WTC11 (cell line): ENCODE measurements around the gene STUB1. TPM values are rescaled to one million over a fixed set of nuclear protein-coding genes. Genes with fewer than 3 reads are reported as not detected.
A peak's percentile ranks its signal among the peaks of the same experiment; 100 is the strongest.

Experiments used
- ATAC-seq: fragments of 200-7000 bp; cut with Tn5 transposase; 2 replicates; pipeline ENCODE4 v1.10.0; 2021; ENCODE audit warnings: mild to moderate bottlenecking, moderate library complexity
- CTCF ChIA-PET: fragments of 300-600 bp; sonication (Branson Sonifier 250); formaldehyde crosslinking; loops from one replicate; lab custom pipeline; 2021; ENCODE audit warnings: antibody characterized with exemption; lab: Charles Lee
- POLR2A ChIA-PET: fragments of 350-600 bp; sonication (Branson Sonifier 250); formaldehyde crosslinking; loops from one replicate; lab custom pipeline; 2021; ENCODE audit warnings: antibody characterized with exemption; lab: Charles Lee
- DNase-seq: peaks from one replicate; pipeline ENCODE4 v3.0.0; 2021; ENCODE audit warnings: low spot score
- H3K27ac Mint-ChIP-seq: 2 replicates; pipeline ENCODE4 v1.8.0; 2021; ENCODE audit warnings: mixed read lengths
- H3K27me3 Mint-ChIP-seq: 2 replicates; pipeline ENCODE4 v1.8.0; 2021; ENCODE audit warnings: low read depth, mild to moderate bottlenecking, moderate library complexity, mixed read lengths
- H3K36me3 Mint-ChIP-seq: 2 replicates; pipeline ENCODE4 v1.8.0; 2021; ENCODE audit warnings: mixed read lengths
- H3K4me1 Mint-ChIP-seq: 2 replicates; pipeline ENCODE4 v1.8.0; 2022; ENCODE audit warnings: mixed read lengths
- H3K4me3 Mint-ChIP-seq: 2 replicates; pipeline ENCODE4 v1.8.0; 2021; ENCODE audit warnings: mild to moderate bottlenecking, moderate library complexity, mixed read lengths
- H3K9me3 Mint-ChIP-seq: 2 replicates; pipeline ENCODE4 v1.8.0; 2021; ENCODE audit warnings: mixed read lengths
- CTCF ChIP-seq: fragments of 200-600 bp; IDR thresholded peaks from 2 replicates; pipeline ENCODE4 v1.8.0; 2022; ENCODE audit warnings: antibody characterized with exemption
- ETV6 ChIP-seq: sonication (generic); formaldehyde crosslinking; IDR thresholded peaks from 2 replicates; pipeline ENCODE4 v1.8.1; 2022; ENCODE audit warnings: mild to moderate bottlenecking, missing genetic modification reagents
- FOXK1 ChIP-seq: sonication (generic); formaldehyde crosslinking; IDR thresholded peaks from 2 replicates; pipeline ENCODE4 v1.8.0; 2022; ENCODE audit warnings: mild to moderate bottlenecking, moderate library complexity, missing genetic modification reagents
- HMGA2 ChIP-seq: fragments of 250-450 bp; sonication (Bioruptor Pico); IDR thresholded peaks from 2 replicates; pipeline ENCODE4 v1.4.0; 2021; ENCODE audit warnings: mild to moderate bottlenecking, moderate library complexity
- IRF2 ChIP-seq: sonication (generic); formaldehyde crosslinking; IDR thresholded peaks from 2 replicates; pipeline ENCODE4 v1.8.0; 2022; ENCODE audit warnings: low read depth, missing genetic modification reagents, borderline replicate concordance
- JUN ChIP-seq: sonication (generic); formaldehyde crosslinking; IDR thresholded peaks from 2 replicates; pipeline ENCODE4 v1.8.0; 2023; ENCODE audit warnings: mild to moderate bottlenecking, missing genetic modification reagents
- MLX ChIP-seq: sonication (generic); formaldehyde crosslinking; IDR thresholded peaks from 2 replicates; pipeline ENCODE4 v1.8.1; 2023; ENCODE audit warnings: mild to moderate bottlenecking, missing genetic modification reagents, moderate library complexity
- NFE2L1 ChIP-seq: sonication (generic); formaldehyde crosslinking; IDR thresholded peaks from 2 replicates; pipeline ENCODE4 v1.8.1; 2023; ENCODE audit warnings: missing genetic modification reagents
- NR3C1 ChIP-seq: sonication (generic); formaldehyde crosslinking; conservative IDR thresholded peaks from 2 replicates; pipeline ENCODE4 v1.8.1; 2023; ENCODE audit warnings: low read depth, mild to moderate bottlenecking, missing genetic modification reagents
- PRDM15 ChIP-seq: sonication (generic); formaldehyde crosslinking; IDR thresholded peaks from 2 replicates; pipeline ENCODE4 v1.8.0; 2022; ENCODE audit warnings: missing genetic modification reagents
- SMAD4 ChIP-seq: sonication (generic); formaldehyde crosslinking; IDR thresholded peaks from 2 replicates; pipeline ENCODE4 v1.8.0; 2022; ENCODE audit warnings: mild to moderate bottlenecking, missing genetic modification reagents
- TCF7 ChIP-seq: sonication (generic); formaldehyde crosslinking; IDR thresholded peaks from 2 replicates; pipeline ENCODE4 v1.8.0; 2022; ENCODE audit warnings: mild to moderate bottlenecking, low read depth, missing genetic modification reagents, moderate library complexity
- TP53 ChIP-seq: sonication (generic); formaldehyde crosslinking; IDR thresholded peaks from 2 replicates; pipeline ENCODE4 v1.8.1; 2023; ENCODE audit warnings: mild to moderate bottlenecking, missing genetic modification reagents
- ZNF121 ChIP-seq: sonication (generic); formaldehyde crosslinking; IDR thresholded peaks from 2 replicates; pipeline ENCODE4 v1.8.0; 2023; ENCODE audit warnings: missing genetic modification reagents
- ZNF423 ChIP-seq: fragments of 250-450 bp; sonication (Bioruptor Pico); IDR thresholded peaks from 2 replicates; pipeline ENCODE4 v2.1.2; 2022; ENCODE audit warnings: mild to moderate bottlenecking, moderate library complexity
- total RNA-seq: library from RNA; stranded (reverse); gene quantifications from 3 replicates; pipeline ENCODE4 v1.2.3, GENCODE V29; 2021
- TF ChIP-seq, protein P1 (sequence below): fragments of 250-450 bp; sonication (Bioruptor Pico); IDR thresholded peaks from 2 replicates; pipeline ENCODE4 v1.8.0; 2021; ENCODE audit warnings: mild to moderate bottlenecking
- TF ChIP-seq, protein P2 (sequence below): fragments of 250-450 bp; sonication (Bioruptor Pico); IDR thresholded peaks from 2 replicates; pipeline ENCODE4 v1.9.0; 2021; ENCODE audit warnings: mild to moderate bottlenecking
- TF ChIP-seq, protein P3 (sequence below): sonication (generic); formaldehyde crosslinking; IDR thresholded peaks from 2 replicates; pipeline ENCODE4 v1.8.0; 2023; ENCODE audit warnings: missing genetic modification reagents
- TF ChIP-seq, protein P4 (sequence below): sonication (generic); formaldehyde crosslinking; IDR thresholded peaks from 2 replicates; pipeline ENCODE4 v1.8.1; 2022; ENCODE audit warnings: missing genetic modification reagents, borderline replicate concordance
- TF ChIP-seq, protein P5 (sequence below): sonication (generic); formaldehyde crosslinking; IDR thresholded peaks from 2 replicates; pipeline ENCODE4 v1.8.0; 2022; ENCODE audit warnings: mild to moderate bottlenecking, missing genetic modification reagents

STUB1 gene
- total RNA-seq, 1 experiment from 2014 or later = 88.2 TPM

DNA sequence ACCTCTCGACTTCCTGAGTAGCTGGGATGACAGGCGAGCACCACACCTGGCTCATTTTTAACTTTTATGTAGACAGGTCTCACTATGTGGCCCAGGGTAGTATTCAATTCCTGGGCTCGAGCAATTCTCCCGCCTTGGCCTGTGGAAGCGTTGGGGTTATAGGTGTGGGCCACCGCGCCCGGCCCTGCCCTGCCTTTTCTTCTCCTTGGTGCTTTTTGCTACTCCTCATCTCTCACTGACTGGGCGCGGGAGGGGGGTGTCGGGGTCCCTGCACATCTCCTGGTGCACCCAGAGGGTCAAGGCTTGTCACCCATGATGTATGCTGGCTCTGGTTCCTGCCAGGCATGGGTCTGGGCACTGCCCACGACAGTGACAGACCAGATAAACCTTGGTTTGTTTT is 35.7 kb upstream of the STUB1 start:
- H3K9me3 Mint-ChIP-seq = no peaks in the 10 kb centered on the region
- DNase-seq = no peak

GRCh38 chr16:645852-646678 is 34.1 kb upstream of the STUB1 start:
- no peak overlapping the region for H3K27ac Mint-ChIP-seq
- H3K36me3 Mint-ChIP-seq = no peaks in the 10 kb centered on the region
- H3K4me1 Mint-ChIP-seq = peaks cover 10% of the 10 kb centered on the region; the same call in 1 of the 2 replicates
- no peaks in the 10 kb centered on the region for H3K9me3 Mint-ChIP-seq
- TF ChIP-seq CTCF (no peak), FOXK1 (no peak), ETV6 (CRISPR knock-in tag) (no peak), NFE2L1 (CRISPR knock-in tag) (no peak), ZNF121 (CRISPR knock-in tag) (no peak), IRF2 (CRISPR knock-in tag) (no peak), PRDM15 (no peak), ZNF423 (CRISPR knock-in tag) (no peak), MLX (CRISPR knock-in tag) (no peak), TCF7 (CRISPR knock-in tag) (no peak)
- TF ChIP-seq, protein P1, sequence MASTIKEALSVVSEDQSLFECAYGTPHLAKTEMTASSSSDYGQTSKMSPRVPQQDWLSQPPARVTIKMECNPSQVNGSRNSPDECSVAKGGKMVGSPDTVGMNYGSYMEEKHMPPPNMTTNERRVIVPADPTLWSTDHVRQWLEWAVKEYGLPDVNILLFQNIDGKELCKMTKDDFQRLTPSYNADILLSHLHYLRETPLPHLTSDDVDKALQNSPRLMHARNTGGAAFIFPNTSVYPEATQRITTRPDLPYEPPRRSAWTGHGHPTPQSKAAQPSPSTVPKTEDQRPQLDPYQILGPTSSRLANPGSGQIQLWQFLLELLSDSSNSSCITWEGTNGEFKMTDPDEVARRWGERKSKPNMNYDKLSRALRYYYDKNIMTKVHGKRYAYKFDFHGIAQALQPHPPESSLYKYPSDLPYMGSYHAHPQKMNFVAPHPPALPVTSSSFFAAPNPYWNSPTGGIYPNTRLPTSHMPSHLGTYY (CRISPR knock-in tag) = no peak
- TF ChIP-seq, protein P2, sequence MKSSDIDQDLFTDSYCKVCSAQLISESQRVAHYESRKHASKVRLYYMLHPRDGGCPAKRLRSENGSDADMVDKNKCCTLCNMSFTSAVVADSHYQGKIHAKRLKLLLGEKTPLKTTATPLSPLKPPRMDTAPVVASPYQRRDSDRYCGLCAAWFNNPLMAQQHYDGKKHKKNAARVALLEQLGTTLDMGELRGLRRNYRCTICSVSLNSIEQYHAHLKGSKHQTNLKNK (CRISPR knock-in tag) = no peak
- TF ChIP-seq, protein P3, sequence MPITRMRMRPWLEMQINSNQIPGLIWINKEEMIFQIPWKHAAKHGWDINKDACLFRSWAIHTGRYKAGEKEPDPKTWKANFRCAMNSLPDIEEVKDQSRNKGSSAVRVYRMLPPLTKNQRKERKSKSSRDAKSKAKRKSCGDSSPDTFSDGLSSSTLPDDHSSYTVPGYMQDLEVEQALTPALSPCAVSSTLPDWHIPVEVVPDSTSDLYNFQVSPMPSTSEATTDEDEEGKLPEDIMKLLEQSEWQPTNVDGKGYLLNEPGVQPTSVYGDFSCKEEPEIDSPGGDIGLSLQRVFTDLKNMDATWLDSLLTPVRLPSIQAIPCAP (CRISPR knock-in tag) = no peak
- TF ChIP-seq, protein P4, sequence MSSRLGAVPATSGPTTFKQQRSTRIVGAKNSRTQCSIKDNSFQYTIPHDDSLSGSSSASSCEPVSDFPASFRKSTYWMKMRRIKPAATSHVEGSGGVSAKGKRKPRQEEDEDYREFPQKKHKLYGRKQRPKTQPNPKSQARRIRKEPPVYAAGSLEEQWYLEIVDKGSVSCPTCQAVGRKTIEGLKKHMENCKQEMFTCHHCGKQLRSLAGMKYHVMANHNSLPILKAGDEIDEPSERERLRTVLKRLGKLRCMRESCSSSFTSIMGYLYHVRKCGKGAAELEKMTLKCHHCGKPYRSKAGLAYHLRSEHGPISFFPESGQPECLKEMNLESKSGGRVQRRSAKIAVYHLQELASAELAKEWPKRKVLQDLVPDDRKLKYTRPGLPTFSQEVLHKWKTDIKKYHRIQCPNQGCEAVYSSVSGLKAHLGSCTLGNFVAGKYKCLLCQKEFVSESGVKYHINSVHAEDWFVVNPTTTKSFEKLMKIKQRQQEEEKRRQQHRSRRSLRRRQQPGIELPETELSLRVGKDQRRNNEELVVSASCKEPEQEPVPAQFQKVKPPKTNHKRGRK (CRISPR knock-in tag) = no peak
- H3K4me3 Mint-ChIP-seq = no peak overlapping the region
- CTCF ChIA-PET = interaction anchor here (6.4 kb wide), 1 partner anchor 14 kb away, joined by 54 read pairs; no protein-coding TSS in a partner anchor
- no peaks in the 10 kb centered on the region for H3K27me3 Mint-ChIP-seq
- POLR2A ChIA-PET = no interaction called here
- ATAC-seq (no peak), DNase-seq (no peak)

More for the DNA sequence above, 35.7 kb upstream of the STUB1 start:
- TF ChIP-seq NR3C1 (CRISPR knock-in tag) (no peak), JUN (CRISPR knock-in tag) (no peak), SMAD4 (CRISPR knock-in tag) (no peak), HMGA2 (CRISPR knock-in tag) (no peak), TP53 (no peak)
- TF ChIP-seq, protein P5, sequence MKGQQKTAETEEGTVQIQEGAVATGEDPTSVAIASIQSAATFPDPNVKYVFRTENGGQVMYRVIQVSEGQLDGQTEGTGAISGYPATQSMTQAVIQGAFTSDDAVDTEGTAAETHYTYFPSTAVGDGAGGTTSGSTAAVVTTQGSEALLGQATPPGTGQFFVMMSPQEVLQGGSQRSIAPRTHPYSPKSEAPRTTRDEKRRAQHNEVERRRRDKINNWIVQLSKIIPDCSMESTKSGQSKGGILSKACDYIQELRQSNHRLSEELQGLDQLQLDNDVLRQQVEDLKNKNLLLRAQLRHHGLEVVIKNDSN (CRISPR knock-in tag) = no peak
- TF ChIP-seq, all 79 proteins: peak for 0
- ATAC-seq = no peak
- POLR2A ChIA-PET = no interaction called here
- no peaks in the 10 kb centered on the region for H3K27me3 Mint-ChIP-seq
- H3K4me3 Mint-ChIP-seq = 0 out of 2 replicates have a peak overlapping the region, but pooled peaks have one; percentile 5
- peaks cover 10% of the 10 kb centered on the region; the same call in 1 of the 2 replicates for H3K4me1 Mint-ChIP-seq
- H3K36me3 Mint-ChIP-seq = no peaks in the 10 kb centered on the region
- CTCF ChIA-PET = no interaction called here
- no peak overlapping the region for H3K27ac Mint-ChIP-seq
